Measurements from ENCODE around the gene CNOT6L.

The CNOT6L gene

DNA sequence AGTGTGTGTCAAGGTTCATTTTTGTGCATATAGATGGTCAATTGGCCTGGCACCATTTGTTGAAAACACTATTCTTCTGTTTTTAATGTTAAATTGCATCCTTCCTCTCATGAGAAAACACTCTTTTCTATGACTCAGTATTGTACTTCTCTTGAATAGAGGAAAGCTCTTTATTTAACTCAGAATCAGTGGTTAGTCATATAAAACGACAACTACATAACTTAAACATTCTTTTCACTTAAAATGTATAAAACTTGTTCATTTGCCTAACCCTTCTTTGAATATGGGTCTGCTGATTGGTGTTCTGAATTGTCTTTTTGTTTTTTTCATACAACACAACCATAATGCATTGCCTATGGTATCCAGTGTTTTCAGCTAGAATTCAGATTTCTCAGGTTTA is 26.2 kb upstream of the CNOT6L start:
- Histone ChIP-seq H3K4me3 (ENCODE audit: low read length, poor library complexity, severe bottlenecking) (no peak overlapping the region), H3K9ac (ENCODE audit: low read depth, low read length, poor library complexity, severe bottlenecking) (no peak overlapping the region), H3K4me2 (ENCODE audit: low read depth, low read length, poor library complexity, severe bottlenecking) (no peak overlapping the region), H3K27me3 (ENCODE audit: insufficient read depth, low read length, poor library complexity, severe bottlenecking) (no peaks in the 10 kb centered on the region), H3K9me2 (replicated peaks; ENCODE audit: low read depth, low read length) (no peaks in the 10 kb centered on the region), H3K9me3 (ENCODE audit: insufficient read depth, low read depth, low read length) (no peaks in the 10 kb centered on the region), H3K79me2 (ENCODE audit: insufficient read depth, low read length) (no peaks in the 10 kb centered on the region), H4K20me1 (ENCODE audit: insufficient read depth, low read length, poor library complexity, severe bottlenecking) (no peaks in the 10 kb centered on the region), H3F3A (ENCODE audit: low read depth) (no peaks in the 10 kb centered on the region), H2AFZ (ENCODE audit: low read length) (no peak overlapping the region), H3K4me1 (ENCODE audit: insufficient read depth, low read length, poor library complexity, severe bottlenecking) (no peaks in the 10 kb centered on the region), H3K36me3 (ENCODE audit: insufficient read depth, low read length) (no peaks in the 10 kb centered on the region)
- TF ChIP-seq CTCF (conservative IDR thresholded peaks at IDR 0.05; ENCODE audit: low read length) (no peak), EZH2phosphoT487 (IDR thresholded peaks at IDR 0.05; ENCODE audit: borderline replicate concordance) (no peak)

- no peaks in the 10 kb centered on the region for H4K20me1 ChIP-seq (ENCODE audit: insufficient read depth, low read length, poor library complexity, severe bottlenecking)
- no peak for TF ChIP-seq CTCF (conservative IDR thresholded peaks at IDR 0.05; ENCODE audit: low read length)
- no peak for TF ChIP-seq EZH2phosphoT487 (IDR thresholded peaks at IDR 0.05; ENCODE audit: borderline replicate concordance)
- H3K9me2 ChIP-seq (replicated peaks; ENCODE audit: low read depth, low read length): no peaks in the 10 kb centered on the region
Measured at GRCh38 chr4:77844363-77844762, 25.2 kb upstream of the CNOT6L start.

GRCh38 chr4:77843628-77844027 is 24.5 kb upstream of the CNOT6L start:
- H3K4me1 ChIP-seq (ENCODE audit: insufficient read depth, low read length, poor library complexity, severe bottlenecking): no peaks in the 10 kb centered on the region
- H3K9me3 ChIP-seq (ENCODE audit: insufficient read depth, low read depth, low read length): no peaks in the 10 kb centered on the region
- no peaks in the 10 kb centered on the region for H4K20me1 ChIP-seq (ENCODE audit: insufficient read depth, low read length, poor library complexity, severe bottlenecking)
- no peak overlapping the region for H2AFZ ChIP-seq (ENCODE audit: low read length)
- H3K79me2 ChIP-seq (ENCODE audit: insufficient read depth, low read length): no peaks in the 10 kb centered on the region
- no peak overlapping the region for H3K4me3 ChIP-seq (ENCODE audit: low read length, poor library complexity, severe bottlenecking)
- no peak overlapping the region for H3K4me2 ChIP-seq (ENCODE audit: low read depth, low read length, poor library complexity, severe bottlenecking)
- H3K27me3 ChIP-seq (ENCODE audit: insufficient read depth, low read length, poor library complexity, severe bottlenecking): no peaks in the 10 kb centered on the region
- no peaks in the 10 kb centered on the region for H3F3A ChIP-seq (ENCODE audit: low read depth)
- TF ChIP-seq EZH2phosphoT487 (IDR thresholded peaks at IDR 0.05; ENCODE audit: borderline replicate concordance) (no peak), CTCF (conservative IDR thresholded peaks at IDR 0.05; ENCODE audit: low read length) (no peak)
- H3K9me2 ChIP-seq (replicated peaks; ENCODE audit: low read depth, low read length): no peaks in the 10 kb centered on the region
- H3K36me3 ChIP-seq (ENCODE audit: insufficient read depth, low read length): no peaks in the 10 kb centered on the region
- H3K9ac ChIP-seq (ENCODE audit: low read depth, low read length, poor library complexity, severe bottlenecking): no peak overlapping the region

More at GRCh38 chr4:77844363-77844762, 25.2 kb upstream of the CNOT6L start:
- Histone ChIP-seq H3K9ac (ENCODE audit: low read depth, low read length, poor library complexity, severe bottlenecking) (no peak overlapping the region), H3K36me3 (ENCODE audit: insufficient read depth, low read length) (no peaks in the 10 kb centered on the region), H2AFZ (ENCODE audit: low read length) (no peak overlapping the region), H3K79me2 (ENCODE audit: insufficient read depth, low read length) (no peaks in the 10 kb centered on the region), H3K27me3 (ENCODE audit: insufficient read depth, low read length, poor library complexity, severe bottlenecking) (no peaks in the 10 kb centered on the region), H3K4me3 (ENCODE audit: low read length, poor library complexity, severe bottlenecking) (no peak overlapping the region), H3F3A (ENCODE audit: low read depth) (no peaks in the 10 kb centered on the region), H3K4me1 (ENCODE audit: insufficient read depth, low read length, poor library complexity, severe bottlenecking) (no peaks in the 10 kb centered on the region), H3K4me2 (ENCODE audit: low read depth, low read length, poor library complexity, severe bottlenecking) (no peak overlapping the region), H3K9me3 (ENCODE audit: insufficient read depth, low read depth, low read length) (no peaks in the 10 kb centered on the region)

Measured in Loucy (cell line).